H1 (cell line): ENCODE measurements around the gene CEMIP2. TPM values are rescaled to one million over a fixed set of nuclear protein-coding genes. Genes with fewer than 3 reads are reported as not detected.

Experiments
- CTCF ChIA-PET: fragments of 300-600 bp; sonication (Branson Sonifier 250); formaldehyde crosslinking; loops from one replicate; lab custom pipeline; 2021; ENCODE audit not compliant: partially characterized antibody; lab: Charles Lee
- POLR2A ChIA-PET: fragments of 300-600 bp; sonication (Branson Sonifier 250); formaldehyde crosslinking; loops from one replicate; lab custom pipeline; 2021; ENCODE audit warnings: inconsistent platforms; ENCODE audit not compliant: partially characterized antibody; lab: Charles Lee
- DNase-seq, 2 experiments: peaks; one replicate each; pipeline versions ENCODE4 v3.0.0 to v3.0.0-alpha.2; 2010 to 2022; ENCODE audit warnings: low spot score in 2 of 2, low read depth in 1 of 2, mixed read lengths in 1 of 2
- FAIRE-seq: peaks from 2 replicates; lab custom pipeline; 2011; peaks lifted over from hg19 to GRCh38; lab: Jason Lieb, UNC
- H2AFZ ChIP-seq: 2 replicates; pipeline ENCODE4 v1.8.1; 2012; ENCODE audit warnings: low read length, inconsistent platforms
- H2AK5ac ChIP-seq: 2 replicates; pipeline ENCODE4 v1.6.1; 2013; ENCODE audit warnings: low read depth, low read length
- H2BK120ac ChIP-seq: replicated peaks from 2 replicates; pipeline ENCODE3; 2013; ENCODE audit warnings: low read depth, low read length, inconsistent platforms
- H2BK12ac ChIP-seq: 2 replicates; pipeline ENCODE4 v1.6.1; 2013; ENCODE audit warnings: low read depth, low read length
- H2BK15ac ChIP-seq: 2 replicates; pipeline ENCODE4 v1.6.1; 2013; ENCODE audit warnings: low read length
- H2BK20ac ChIP-seq: 2 replicates; pipeline ENCODE4 v1.6.1; 2013; ENCODE audit warnings: low read length
- H2BK5ac ChIP-seq: 2 replicates; pipeline ENCODE4 v1.6.1; 2013; ENCODE audit warnings: low read depth, low read length
- H3K14ac ChIP-seq: 2 replicates; pipeline ENCODE4 v1.6.1; 2013; ENCODE audit warnings: inconsistent platforms; ENCODE audit not compliant: insufficient read length
- H3K18ac ChIP-seq: 2 replicates; pipeline ENCODE4 v1.6.1; 2013; ENCODE audit warnings: low read length; ENCODE audit errors: extremely low read depth
- H3K23ac ChIP-seq: 2 replicates; pipeline ENCODE4 v1.6.1; 2013; ENCODE audit warnings: inconsistent platforms; ENCODE audit not compliant: insufficient read length
- H3K23me2 ChIP-seq: 2 replicates; pipeline ENCODE4 v1.6.1; 2013; ENCODE audit warnings: low read depth, low read length
- H3K27ac ChIP-seq: 2 replicates; pipeline ENCODE4 v1.6.1; 2011; ENCODE audit warnings: low read depth, low read length, inconsistent platforms
- H3K27me3 ChIP-seq, 4 experiments: replicated peaks in 1 of 4; 1 replicate in 1 of 4; 2 replicates in 3 of 4; pipeline versions ENCODE4 v1.6.1 to v1.8.1; 2011 to 2013; ENCODE audit warnings: low read length in 3 of 4, mild to moderate bottlenecking in 3 of 4, inconsistent platforms in 2 of 4, mixed read lengths in 2 of 4, moderate library complexity in 1 of 4; ENCODE audit not compliant: control insufficient read depth in 3 of 4, insufficient read depth in 3 of 4; ENCODE audit errors: extremely low read depth in 1 of 4
- H3K36me3 ChIP-seq, 4 experiments: 2 replicates each; pipeline versions ENCODE4 v1.6.1 to v1.8.1; 2011 to 2013; ENCODE audit warnings: mild to moderate bottlenecking in 4 of 4, low read length in 3 of 4, moderate library complexity in 2 of 4, control low read depth in 1 of 4, inconsistent platforms in 1 of 4; ENCODE audit not compliant: insufficient read depth in 4 of 4, control insufficient read depth in 2 of 4
- H3K4ac ChIP-seq: replicated peaks from 2 replicates; pipeline ENCODE3; 2013; ENCODE audit warnings: low read length, low read depth, mixed read lengths, inconsistent platforms; ENCODE audit not compliant: insufficient read length
- H3K4me1 ChIP-seq, 4 experiments: replicated peaks in 1 of 4; 1 replicate in 1 of 4; 2 replicates in 3 of 4; pipeline versions ENCODE4 v1.6.1 to v1.8.1; 2011 to 2013; ENCODE audit warnings: low read length in 3 of 4, inconsistent platforms in 2 of 4, mixed read lengths in 1 of 4; ENCODE audit not compliant: insufficient read depth in 4 of 4, control insufficient read depth in 3 of 4
- H3K4me2 ChIP-seq, 2 experiments: 2 replicates each; pipeline versions ENCODE4 v1.6.1 to v1.8.1; 2011 to 2013; ENCODE audit warnings: low read depth in 2 of 2, low read length in 2 of 2, control low read depth in 1 of 2, inconsistent platforms in 1 of 2, mild to moderate bottlenecking in 1 of 2; ENCODE audit not compliant: insufficient read depth in 1 of 2
- H3K4me3 ChIP-seq, 4 experiments: fragments of 200-600, 300-600 bp in 1 of 4; sonication (generic), shearing (Covaris generic), sonication (Bioruptor Twin) in 1 of 4; 2 replicates each; pipeline versions ENCODE4 v1.5.1 to v1.8.1; 2011 to 2016; ENCODE audit warnings: low read length in 4 of 4, low read depth in 3 of 4, control low read depth in 2 of 4, inconsistent platforms in 2 of 4, mild to moderate bottlenecking in 2 of 4, mixed read lengths in 1 of 4, moderate library complexity in 1 of 4; ENCODE audit not compliant: insufficient read depth in 2 of 4; ENCODE audit errors: extremely low read depth in 1 of 4
- H3K56ac ChIP-seq: replicated peaks from 2 replicates; pipeline ENCODE3; 2013; ENCODE audit warnings: low read depth, mild to moderate bottlenecking, mixed read lengths, low read length, inconsistent platforms; ENCODE audit not compliant: insufficient read length
- H3K79me1 ChIP-seq: 2 replicates; pipeline ENCODE4 v1.6.1; 2013; ENCODE audit warnings: low read depth, low read length, control low read depth
- H3K79me2 ChIP-seq, 2 experiments: 2 replicates each; pipeline versions ENCODE4 v1.6.1 to v1.8.1; 2012 to 2013; ENCODE audit warnings: low read length in 2 of 2, mild to moderate bottlenecking in 2 of 2, inconsistent platforms in 1 of 2; ENCODE audit not compliant: insufficient read depth in 2 of 2, control insufficient read depth in 1 of 2
- H3K9ac ChIP-seq, 4 experiments: replicated peaks in 1 of 4; 1 replicate in 1 of 4; 2 replicates in 3 of 4; pipeline versions ENCODE4 v1.6.1 to v1.8.1; 2011 to 2013; ENCODE audit warnings: low read depth in 3 of 4, low read length in 3 of 4, control low read depth in 2 of 4, mild to moderate bottlenecking in 2 of 4, moderate library complexity in 2 of 4, inconsistent platforms in 1 of 4; ENCODE audit errors: extremely low read depth in 1 of 4
- H3K9me3 ChIP-seq, 2 experiments: 2 replicates each; pipeline versions ENCODE4 v1.6.1 to v1.8.1; 2012 to 2013; ENCODE audit warnings: mild to moderate bottlenecking in 2 of 2, moderate library complexity in 2 of 2, control low read depth in 1 of 2, inconsistent platforms in 1 of 2, low read depth in 1 of 2, low read length in 1 of 2, mixed read lengths in 1 of 2; ENCODE audit not compliant: insufficient read depth in 2 of 2
- H4K20me1 ChIP-seq, 2 experiments: replicated peaks in 1 of 2; 2 replicates each; pipeline versions ENCODE3 to v1.8.1; 2011 to 2013; ENCODE audit warnings: inconsistent platforms in 2 of 2, low read length in 2 of 2, mild to moderate bottlenecking in 1 of 2; ENCODE audit not compliant: insufficient read depth in 2 of 2, control insufficient read depth in 1 of 2
- H4K5ac ChIP-seq: 2 replicates; pipeline ENCODE4 v1.6.1; 2013; ENCODE audit warnings: low read length, low read depth, mixed read lengths, inconsistent platforms; ENCODE audit not compliant: insufficient read length
- H4K8ac ChIP-seq: 2 replicates; pipeline ENCODE4 v1.8.0; 2013; ENCODE audit warnings: mild to moderate bottlenecking, moderate library complexity, low read length, inconsistent platforms; ENCODE audit not compliant: insufficient read depth; ENCODE audit errors: extremely low read depth
- H4K91ac ChIP-seq: replicated peaks from 2 replicates; pipeline ENCODE3; 2013; ENCODE audit warnings: low read length, mixed read lengths, inconsistent platforms; ENCODE audit not compliant: insufficient read length
- SIN3A ChIP-seq, 2 experiments: IDR thresholded peaks in 1 of 2; conservative IDR thresholded peaks in 1 of 2; 2 replicates each; pipeline ENCODE4 v1.6.1; 2011 to 2012; ENCODE audit warnings: low read length in 2 of 2, improper control_type of control experiment in 1 of 2, low read depth in 1 of 2, mild to moderate bottlenecking in 1 of 2
- TBP ChIP-seq: IDR thresholded peaks from 2 replicates; pipeline ENCODE4 v1.6.1; 2011; ENCODE audit warnings: low read depth, low read length, improper control_type of control experiment
- WGBS, 2 experiments: shearing (Covaris generic) in 1 of 2; methylation state at CpG; one replicate each; pipeline versions ENCODE4 v1.1.6 to v1.1.7; 2013 to 2015; ENCODE audit warnings: low lambda C conversion rate in 2 of 2, mixed read lengths in 2 of 2, inconsistent platforms in 1 of 2, low coverage in 1 of 2, missing lambda C conversion rate in 1 of 2; ENCODE audit not compliant: insufficient replicate concordance in 2 of 2, insufficient coverage in 1 of 2, insufficient read length in 1 of 2; ENCODE audit errors: extremely low coverage in 1 of 2, missing lambda C conversion rate in 1 of 2; 5-methylcytosine and 5-hydroxymethylcytosine counted together
- long read RNA-seq, 2 experiments: library from RNA in 1 of 2; library from capped mRNA in 1 of 2; stranded (forward); transcript quantifications; one replicate each; pipeline ENCODE4 v2.0.0, GENCODE V29; 2021; ENCODE audit warnings: inconsistent platforms in 1 of 2
- polyA minus RNA-seq, 3 experiments: library from RNA; depleted of rRNA, polyadenylated mRNA; stranded (reverse); fragments of >200 nt; gene quantifications; 1 replicate in 2 of 3; 2 replicates in 1 of 3; pipeline ENCODE4 v1.2.3, GENCODE V29; 2011
- polyA plus RNA-seq, 7 experiments: library from polyadenylated mRNA; depleted of rRNA in 3 of 7; stranded (reverse) in 5 of 7; unstranded in 2 of 7; fragments of >200 nt in 5 of 7; fragments of 200-250 nt in 2 of 7; gene quantifications; 1 replicate in 5 of 7; 2 replicates in 1 of 7; 4 replicates in 1 of 7; pipeline versions ENCODE4 v1.2.1 to v1.2.3, GENCODE V29; 2011 to 2013; ENCODE audit warnings: missing spikeins in 2 of 7, mixed read lengths in 2 of 7
- total RNA-seq: library from RNA; stranded (reverse); fragmentation: NEBNext Ultra II Directional; extraction: Animal tissue kit (Norgen Biotek cat#: 25700); gene quantifications from 2 replicates; pipeline ENCODE4 v1.2.1, GENCODE V29; 2021

The CEMIP2 gene, protein sequence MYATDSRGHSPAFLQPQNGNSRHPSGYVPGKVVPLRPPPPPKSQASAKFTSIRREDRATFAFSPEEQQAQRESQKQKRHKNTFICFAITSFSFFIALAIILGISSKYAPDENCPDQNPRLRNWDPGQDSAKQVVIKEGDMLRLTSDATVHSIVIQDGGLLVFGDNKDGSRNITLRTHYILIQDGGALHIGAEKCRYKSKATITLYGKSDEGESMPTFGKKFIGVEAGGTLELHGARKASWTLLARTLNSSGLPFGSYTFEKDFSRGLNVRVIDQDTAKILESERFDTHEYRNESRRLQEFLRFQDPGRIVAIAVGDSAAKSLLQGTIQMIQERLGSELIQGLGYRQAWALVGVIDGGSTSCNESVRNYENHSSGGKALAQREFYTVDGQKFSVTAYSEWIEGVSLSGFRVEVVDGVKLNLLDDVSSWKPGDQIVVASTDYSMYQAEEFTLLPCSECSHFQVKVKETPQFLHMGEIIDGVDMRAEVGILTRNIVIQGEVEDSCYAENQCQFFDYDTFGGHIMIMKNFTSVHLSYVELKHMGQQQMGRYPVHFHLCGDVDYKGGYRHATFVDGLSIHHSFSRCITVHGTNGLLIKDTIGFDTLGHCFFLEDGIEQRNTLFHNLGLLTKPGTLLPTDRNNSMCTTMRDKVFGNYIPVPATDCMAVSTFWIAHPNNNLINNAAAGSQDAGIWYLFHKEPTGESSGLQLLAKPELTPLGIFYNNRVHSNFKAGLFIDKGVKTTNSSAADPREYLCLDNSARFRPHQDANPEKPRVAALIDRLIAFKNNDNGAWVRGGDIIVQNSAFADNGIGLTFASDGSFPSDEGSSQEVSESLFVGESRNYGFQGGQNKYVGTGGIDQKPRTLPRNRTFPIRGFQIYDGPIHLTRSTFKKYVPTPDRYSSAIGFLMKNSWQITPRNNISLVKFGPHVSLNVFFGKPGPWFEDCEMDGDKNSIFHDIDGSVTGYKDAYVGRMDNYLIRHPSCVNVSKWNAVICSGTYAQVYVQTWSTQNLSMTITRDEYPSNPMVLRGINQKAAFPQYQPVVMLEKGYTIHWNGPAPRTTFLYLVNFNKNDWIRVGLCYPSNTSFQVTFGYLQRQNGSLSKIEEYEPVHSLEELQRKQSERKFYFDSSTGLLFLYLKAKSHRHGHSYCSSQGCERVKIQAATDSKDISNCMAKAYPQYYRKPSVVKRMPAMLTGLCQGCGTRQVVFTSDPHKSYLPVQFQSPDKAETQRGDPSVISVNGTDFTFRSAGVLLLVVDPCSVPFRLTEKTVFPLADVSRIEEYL (N-terminal part only)
- total RNA-seq (46.0 and 52.1 TPM in 2 replicates), polyA plus RNA-seq (2011; rRNA removed) (25.2 and 30.8 TPM in 2 replicates), polyA minus RNA-seq (2011; rRNA and poly(A)+ RNA removed) (140 and 161 TPM in 2 replicates)
- 34.9 TPM for polyA plus RNA-seq (2011; cell fraction: cytosol; rRNA removed)
- polyA plus RNA-seq (2011; cell fraction: nucleus; rRNA removed): 64.9 TPM
- polyA plus RNA-seq (2012, experiment 1 of 2): 24.5 to 33.5 TPM (median 30.2 TPM) in 4 replicates
- 2.1 TPM for polyA plus RNA-seq (2012, experiment 2 of 2)
- 36.3 TPM for polyA plus RNA-seq (2013, experiment 1 of 2)
- polyA plus RNA-seq (2013, experiment 2 of 2): 40.1 TPM
- polyA minus RNA-seq (2011; cell fraction: cytosol; rRNA and poly(A)+ RNA removed): 47.6 TPM
- 155 TPM for polyA minus RNA-seq (2011; cell fraction: nucleus; rRNA and poly(A)+ RNA removed)
- long read RNA-seq, experiment 1, partial matches to known transcripts: 13 of 22 reads
- long read RNA-seq, experiment 1, other reads (novel, unspliced or antisense): 9 of 22 reads
- long read RNA-seq, experiment 2, partial matches to known transcripts: 2 of 11 reads
- long read RNA-seq, experiment 2, other reads (novel, unspliced or antisense): 9 of 11 reads

DNA sequence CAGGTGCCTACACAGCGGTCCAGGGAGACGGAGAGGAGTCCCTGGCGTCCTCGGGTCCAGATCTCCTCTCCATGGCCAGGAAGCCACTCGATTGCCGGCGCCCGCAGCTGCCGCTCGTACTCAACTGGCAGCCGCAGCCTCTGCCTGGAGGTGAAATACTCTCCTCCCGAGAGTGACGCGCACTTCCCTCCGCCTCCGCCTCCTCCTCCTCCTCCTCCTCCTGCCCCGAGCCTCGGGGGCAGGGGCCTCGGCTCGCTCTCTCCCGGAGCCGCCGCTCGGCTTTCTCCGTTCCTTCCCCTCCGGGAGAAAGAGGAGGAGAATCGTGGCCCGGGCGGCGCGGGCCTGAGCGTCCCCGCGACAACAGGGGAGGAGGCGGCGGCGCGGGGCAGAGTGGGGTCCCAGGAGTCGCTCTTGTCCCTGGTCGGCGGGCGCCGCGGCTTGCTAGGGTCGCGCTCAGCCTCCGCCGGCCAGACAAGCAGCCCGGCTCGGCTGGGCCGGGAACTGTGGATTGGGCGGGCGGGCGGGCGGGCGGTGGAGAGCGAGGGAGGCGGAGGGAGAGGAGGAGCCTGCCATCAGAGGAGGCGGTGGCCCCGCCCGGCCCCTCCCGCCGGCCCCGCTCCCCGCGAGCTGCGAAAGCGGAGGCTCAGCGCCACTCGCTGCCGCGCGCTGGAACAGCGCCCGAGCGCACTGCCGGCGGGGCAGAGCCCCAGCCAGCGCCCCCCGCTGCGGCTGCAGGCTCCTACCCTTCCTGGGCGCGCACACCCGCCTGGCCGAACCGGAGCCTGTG is at the start of gene CEMIP2:
CEMIP2 (minus strand) TSS at position 126 of the 787 bp plus-strand sequence. CDS start 18,140 bp downstream, outside the sequence.
- peak within 1 kb of the TSS; percentile 64 to 79 (median 68); a peak in 6 of 7 replicates for H3K9ac ChIP-seq
- peak within 1 kb of the TSS; percentile 82 to 95 for H3K4me2 ChIP-seq
- no peak within 1 kb of the TSS for H4K5ac ChIP-seq
- peak within 1 kb of the TSS; percentile 66 to 99 (median 98) for H3K4me3 ChIP-seq
- CTCF ChIA-PET: interaction anchor here (0.8 to 2.6 kb wide), 15 partner anchors 10 to 483 kb away, joined by 3 to 10 read pairs (median 5); no protein-coding TSS in a partner anchor
- H3K79me2 ChIP-seq: peaks cover 20 to 45% of the 10 kb centered on the region in 2 experiments
- FAIRE-seq (no peak), DNase-seq (peak in 1 of 2 experiments; percentile 90)
- H2BK20ac ChIP-seq: no peak within 1 kb of the TSS
- H3K4me1 ChIP-seq: peaks cover 0 to 14% (median 13%) of the 10 kb centered on the region in 4 experiments; a peak in 4 of 7 replicates
- H3K9me3 ChIP-seq: no peaks in the 10 kb centered on the region
- no peak within 1 kb of the TSS for H3K56ac ChIP-seq
- H2BK12ac ChIP-seq: no peak within 1 kb of the TSS
- peaks cover 9% of the 10 kb centered on the region; the same call in 1 of the 2 replicates for H3K23me2 ChIP-seq
- peak within 1 kb of the TSS; percentile 31; the same call in 1 of the 2 replicates for H2AFZ ChIP-seq
- 0% methylated on average over 17 of the region's 86 CpGs; no CpG with 5 or more reads in 1 of the 2 experiments for WGBS, 2 experiments
- peak within 1 kb of the TSS; percentile 61; the same call in 1 of the 2 replicates for H2BK5ac ChIP-seq
- H3K27me3 ChIP-seq: no peaks in the 10 kb centered on the region; a peak in 1 of 7 replicates
- POLR2A ChIA-PET: interaction anchor here (0.8 to 3.8 kb wide), 7 partner anchors 11 to 217 kb away, joined by 3 to 21 read pairs (median 5); no protein-coding TSS in a partner anchor
- peak within 1 kb of the TSS; percentile 83 for H3K27ac ChIP-seq
- H2AK5ac ChIP-seq: no peak within 1 kb of the TSS
- H3K79me1 ChIP-seq: peaks cover 3% of the 10 kb centered on the region; the same call in 1 of the 2 replicates
- H3K36me3 ChIP-seq: no peaks in the 10 kb centered on the region
- H4K91ac ChIP-seq: no peak within 1 kb of the TSS
- H4K8ac ChIP-seq: peak within 1 kb of the TSS; percentile 96
- no peak within 1 kb of the TSS for H2BK15ac ChIP-seq
- H3K4ac ChIP-seq: no peak within 1 kb of the TSS
- no peak within 1 kb of the TSS for H3K23ac ChIP-seq
- no peak within 1 kb of the TSS for H3K14ac ChIP-seq
- H2BK120ac ChIP-seq: no peak within 1 kb of the TSS
- H3K18ac ChIP-seq: peak within 1 kb of the TSS; percentile 74; the same call in 1 of the 2 replicates
- peaks cover 4 to 10% of the 10 kb centered on the region in 2 experiments for H4K20me1 ChIP-seq
- TF ChIP-seq TBP (peak; percentile 95), SIN3A (conservative IDR thresholded peaks at IDR 0.05 in 1 of 2, IDR thresholded peaks at IDR 0.05 in 1 of 2; ENCODE audit: low read depth in 1 of 2, low read length in 2 of 2) (peak in 1 of 2 experiments; percentile 9; a peak in 1 of 4 replicates)
